Adrenal gland (tissue), 5 donors: ENCODE data around the gene MYBBP1A.

Experiments used
- POLR2A ChIP-seq, 2 donors: fragments of 450-650 bp; IDR thresholded peaks; one replicate each; pipeline ENCODE4 v1.6.1; 2017; ENCODE audit warnings: antibody characterized with exemption in 2 of 2, mild to moderate bottlenecking in 2 of 2, moderate library complexity in 1 of 2
- TF ChIP-seq, protein P1 (sequence below), 6 experiments: fragments of 450-650 bp in 4 of 6; fragments of 200-600 bp in 2 of 6; sonication (generic) in 1 of 6; IDR thresholded peaks; 1 replicate in 5 of 6; 2 replicates in 1 of 6; pipeline versions ENCODE4 v1.5.1 to v1.8.0; 2016 to 2021; ENCODE audit warnings: antibody characterized with exemption in 6 of 6, mild to moderate bottlenecking in 2 of 6, moderate library complexity in 1 of 6
- donor health status: DM: no; HTN: no; CAD: no.

DNA sequence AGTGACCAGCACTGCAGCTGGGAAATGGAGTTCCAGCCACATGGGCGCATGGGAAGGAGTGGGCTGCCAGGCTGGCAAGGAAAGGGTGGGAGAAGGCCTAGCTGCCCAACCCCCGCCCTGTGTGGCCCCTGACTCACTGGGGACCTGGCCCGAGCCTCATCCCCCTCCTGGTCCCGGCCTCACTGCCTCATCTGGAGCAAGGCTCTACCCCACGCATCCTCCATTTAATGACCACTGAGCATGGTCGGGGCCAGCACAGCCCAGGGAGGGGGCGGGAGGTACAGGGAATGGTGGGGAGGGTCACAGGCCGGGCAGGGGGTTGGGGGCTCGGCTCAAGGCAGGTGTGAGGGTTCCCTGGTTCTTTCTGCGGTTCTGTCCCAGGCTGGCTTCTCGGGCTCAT, 40.4 kb downstream of the MYBBP1A start:
- TF ChIP-seq, protein P1, sequence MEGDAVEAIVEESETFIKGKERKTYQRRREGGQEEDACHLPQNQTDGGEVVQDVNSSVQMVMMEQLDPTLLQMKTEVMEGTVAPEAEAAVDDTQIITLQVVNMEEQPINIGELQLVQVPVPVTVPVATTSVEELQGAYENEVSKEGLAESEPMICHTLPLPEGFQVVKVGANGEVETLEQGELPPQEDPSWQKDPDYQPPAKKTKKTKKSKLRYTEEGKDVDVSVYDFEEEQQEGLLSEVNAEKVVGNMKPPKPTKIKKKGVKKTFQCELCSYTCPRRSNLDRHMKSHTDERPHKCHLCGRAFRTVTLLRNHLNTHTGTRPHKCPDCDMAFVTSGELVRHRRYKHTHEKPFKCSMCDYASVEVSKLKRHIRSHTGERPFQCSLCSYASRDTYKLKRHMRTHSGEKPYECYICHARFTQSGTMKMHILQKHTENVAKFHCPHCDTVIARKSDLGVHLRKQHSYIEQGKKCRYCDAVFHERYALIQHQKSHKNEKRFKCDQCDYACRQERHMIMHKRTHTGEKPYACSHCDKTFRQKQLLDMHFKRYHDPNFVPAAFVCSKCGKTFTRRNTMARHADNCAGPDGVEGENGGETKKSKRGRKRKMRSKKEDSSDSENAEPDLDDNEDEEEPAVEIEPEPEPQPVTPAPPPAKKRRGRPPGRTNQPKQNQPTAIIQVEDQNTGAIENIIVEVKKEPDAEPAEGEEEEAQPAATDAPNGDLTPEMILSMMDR (IDR thresholded peaks at IDR 0.05), result no peak
- no peak for TF ChIP-seq POLR2A (IDR thresholded peaks at IDR 0.05)
